NCI-H774 (cell line): ENCODE results near the gene ANKRD60.

Source experiments
- DNase-seq: peaks from one replicate; lab custom pipeline; 2025; lab: John Stamatoyannopoulos, UW

The ANKRD60 gene

GRCh38 chr20:58228484-58229197 lies at the start of gene ANKRD60:
ANKRD60 (minus strand) TSS chr20:58228653; CDS start chr20:58228653, 0 bp downstream.
- DNase-seq: no peak

GRCh38 chr20:58277578-58278472 lies 49.4 kb upstream of the ANKRD60 start:
- no peak for DNase-seq

GRCh38 chr20:58277107-58277506 lies 48.7 kb upstream of the ANKRD60 start:
- DNase-seq: no peak

- no peak for DNase-seq
These were observed 45.9 kb upstream of the ANKRD60 start for GRCh38 chr20:58274384-58274783.

GRCh38 chr20:58271606-58272351 lies 43.3 kb upstream of the ANKRD60 start:
- no peak for DNase-seq

GRCh38 chr20:58268936-58269619 lies 40.6 kb upstream of the ANKRD60 start:
- DNase-seq: no peak

GRCh38 chr20:58268421-58268821 lies 40.0 kb upstream of the ANKRD60 start:
- DNase-seq: no peak

- DNase-seq: no peak
These were observed 39.1 kb upstream of the ANKRD60 start for GRCh38 chr20:58267389-58268215.

GRCh38 chr20:58264271-58264670 lies 35.8 kb upstream of the ANKRD60 start:
- DNase-seq: no peak

GRCh38 chr20:58261660-58262059 lies 33.2 kb upstream of the ANKRD60 start:
- DNase-seq: no peak

GRCh38 chr20:58260006-58260405 lies 31.6 kb upstream of the ANKRD60 start:
- no peak for DNase-seq

GRCh38 chr20:58256842-58257241 lies 28.4 kb upstream of the ANKRD60 start:
- DNase-seq: no peak

- DNase-seq: no peak
These were observed 27.9 kb upstream of the ANKRD60 start for GRCh38 chr20:58256307-58256706.

GRCh38 chr20:58254890-58255289 lies 26.4 kb upstream of the ANKRD60 start:
- no peak for DNase-seq

- DNase-seq: no peak
These were observed 23.6 kb upstream of the ANKRD60 start for GRCh38 chr20:58251979-58252591.

- no peak for DNase-seq
These were observed 23.0 kb upstream of the ANKRD60 start for GRCh38 chr20:58251348-58251978.

- DNase-seq: no peak
These were observed 17.9 kb upstream of the ANKRD60 start for GRCh38 chr20:58246346-58246745.

- no peak for DNase-seq
These were observed 17.5 kb upstream of the ANKRD60 start for GRCh38 chr20:58245931-58246330.

GRCh38 chr20:58245181-58245891 lies 16.9 kb upstream of the ANKRD60 start:
- no peak for DNase-seq
